Activated T-cell treated with anti-CD3 and anti-CD28 coated beads, Interleukin-2, amount 50 U/mL, for 48 hours (primary cell): ENCODE measurements around the gene KANSL3.
"Not testable (repeated sequence)": the region's sequence is repeated elsewhere in the genome, so short reads cannot be mapped to it uniquely, and the experiment has no call there.

ENCODE experiments used
- DNase-seq, 2 experiments: peaks; one replicate each; pipeline ENCODE4 v3.0.0-alpha.2; 2020

KANSL3 gene

DNA sequence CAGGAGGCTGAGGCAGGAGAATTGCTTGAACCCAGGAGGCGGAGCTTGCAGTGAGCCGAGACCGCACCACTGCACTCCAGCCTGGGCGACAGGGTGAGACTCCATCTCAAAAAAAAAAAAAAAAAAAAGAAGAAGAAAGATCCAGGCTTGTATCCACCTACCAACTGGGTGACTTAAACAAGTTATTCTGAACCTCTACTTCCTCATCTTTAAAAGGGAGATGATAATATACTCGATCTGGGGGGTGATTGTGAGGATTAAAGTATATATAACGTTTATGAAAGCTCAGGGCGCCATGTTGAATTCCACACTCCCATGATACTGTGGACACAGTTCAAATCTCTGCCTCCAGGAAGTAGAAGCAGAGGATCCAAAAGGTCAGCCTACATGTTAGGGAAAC lies 16.7 kb upstream of the KANSL3 start:
- not testable (repeated sequence) for DNase-seq

DNA sequence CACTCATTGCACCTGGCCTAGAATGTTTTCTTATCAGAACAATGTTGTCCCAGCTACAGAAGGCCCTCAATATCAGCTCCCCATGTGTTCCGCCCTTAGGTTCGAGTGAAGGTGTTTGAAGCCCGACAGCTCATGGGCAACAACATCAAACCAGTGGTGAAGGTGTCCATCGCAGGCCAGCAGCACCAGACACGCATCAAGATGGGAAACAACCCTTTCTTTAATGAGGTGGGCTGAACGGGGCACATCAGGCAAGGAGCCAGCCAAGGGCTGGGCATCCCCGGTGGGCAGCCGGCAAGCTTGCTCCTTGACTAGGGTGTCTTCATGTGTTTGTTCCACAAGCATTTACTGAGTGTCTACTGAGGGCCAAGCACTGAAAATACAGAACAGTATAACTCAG lies 13.7 kb upstream of the KANSL3 start:
- no peak for DNase-seq

DNA sequence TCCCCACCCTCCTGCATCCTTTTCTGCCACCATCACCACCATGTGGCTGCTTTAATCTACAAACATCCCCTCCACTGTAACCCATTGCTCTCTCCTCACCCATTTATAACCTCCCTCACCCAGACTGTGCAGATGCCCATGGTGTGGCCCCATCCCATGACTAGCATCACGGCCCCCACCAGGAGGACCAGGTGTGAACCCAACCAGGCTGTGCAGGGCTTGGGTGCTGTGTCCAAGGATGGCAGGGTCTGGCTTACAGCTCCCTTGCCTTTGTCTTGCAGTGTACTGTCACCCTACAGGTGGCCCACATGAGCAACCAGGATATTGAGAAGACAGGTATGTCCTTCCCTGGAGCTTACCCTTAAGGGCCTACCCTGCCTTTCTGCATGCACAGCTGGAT lies 11.2 kb upstream of the KANSL3 start:
- no peak for DNase-seq

DNA sequence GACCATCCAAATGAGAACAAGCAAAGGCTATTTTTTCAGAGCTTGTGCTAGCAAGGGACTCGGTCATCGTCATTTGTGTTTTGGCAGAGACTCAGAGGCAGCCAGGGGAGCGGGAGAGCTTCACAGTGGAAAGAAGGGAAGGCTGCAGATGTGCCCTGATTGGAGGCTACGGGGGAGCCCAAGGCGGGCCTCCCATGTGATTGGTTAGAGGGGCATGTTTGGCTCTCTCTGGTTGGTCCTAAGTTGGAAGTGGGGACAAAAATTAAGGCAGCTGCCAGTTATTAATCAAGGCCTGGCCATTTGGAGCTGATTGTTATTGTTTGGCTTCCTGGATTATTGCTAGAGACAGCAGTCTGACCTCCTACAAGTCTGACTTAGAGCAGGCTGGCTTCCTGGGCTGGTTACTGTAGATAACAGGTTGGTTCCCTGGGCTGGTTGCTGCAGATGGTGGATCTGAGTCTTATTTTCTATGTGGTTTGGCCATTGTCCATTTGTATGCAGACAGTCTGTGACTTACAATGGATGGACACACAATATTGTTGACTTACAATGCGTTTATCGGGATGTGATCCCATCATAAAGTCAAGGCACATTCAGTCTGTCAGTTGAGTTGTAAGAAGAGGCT lies 10.3 kb upstream of the KANSL3 start:
- DNase-seq = no peak

DNA sequence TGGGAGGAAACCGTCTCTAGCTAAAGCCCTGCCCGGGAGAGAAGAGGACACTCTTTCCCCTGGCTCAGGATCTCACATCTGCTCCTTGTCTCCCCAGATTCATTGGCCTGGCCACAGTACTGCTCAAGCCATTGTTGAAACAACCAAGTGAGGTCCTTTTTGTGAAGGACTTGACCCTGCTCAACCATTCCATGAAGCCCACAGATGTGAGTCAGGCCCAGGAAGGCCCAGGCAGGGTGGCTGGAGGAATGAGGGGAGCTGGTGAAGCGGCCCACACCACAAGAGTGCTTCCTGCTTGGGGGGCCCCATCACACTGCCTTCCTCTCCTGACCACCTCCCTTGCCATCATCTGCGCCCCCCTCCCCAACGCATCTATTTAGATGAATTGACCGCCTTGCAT lies 9.6 kb upstream of the KANSL3 start:
- DNase-seq = no peak

DNA sequence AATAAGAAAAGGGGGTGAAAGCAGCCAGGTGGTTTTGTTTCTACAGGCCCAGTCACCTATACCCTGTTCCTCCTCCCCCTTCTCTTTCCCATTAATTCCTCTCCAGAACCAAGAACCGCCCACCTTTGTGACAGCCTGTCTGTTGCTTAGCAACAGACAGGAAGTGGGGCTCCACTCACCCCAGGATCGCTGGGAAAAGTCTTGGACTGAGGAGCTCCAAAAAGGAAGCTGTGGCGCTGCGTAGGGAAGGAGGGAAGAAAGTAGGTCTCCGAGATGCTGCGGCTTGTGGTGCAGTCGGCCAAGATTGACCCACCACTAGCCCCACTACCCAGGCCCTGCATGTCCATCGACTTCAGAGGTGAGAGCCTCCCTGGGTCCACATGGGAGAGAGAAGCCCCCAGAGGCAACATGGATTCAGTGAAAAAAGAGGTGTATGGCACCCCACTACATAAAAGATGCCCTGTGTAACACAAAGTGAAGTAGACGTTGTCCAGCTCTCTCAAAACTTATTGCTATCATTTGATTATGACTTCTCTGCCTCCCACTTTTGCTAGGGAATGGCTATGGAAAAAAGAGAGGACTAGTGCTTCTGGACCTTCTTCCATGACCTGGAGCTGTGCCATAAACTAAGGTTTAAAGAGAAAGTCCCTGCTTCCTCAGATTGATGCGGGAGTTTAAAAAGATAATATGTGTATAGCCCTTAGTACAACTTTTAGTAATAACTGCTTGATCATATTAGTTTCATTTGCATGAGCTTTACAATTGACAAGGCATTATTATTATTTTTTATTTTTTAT lies 4.7 kb upstream of the KANSL3 start, which contains the start of gene FER1L5:
Gene FER1L5 (plus strand): TSS at position 201 of the 797 bp plus-strand sequence. CDS start 73 bp downstream, at position 274.
- no peak for DNase-seq

DNA sequence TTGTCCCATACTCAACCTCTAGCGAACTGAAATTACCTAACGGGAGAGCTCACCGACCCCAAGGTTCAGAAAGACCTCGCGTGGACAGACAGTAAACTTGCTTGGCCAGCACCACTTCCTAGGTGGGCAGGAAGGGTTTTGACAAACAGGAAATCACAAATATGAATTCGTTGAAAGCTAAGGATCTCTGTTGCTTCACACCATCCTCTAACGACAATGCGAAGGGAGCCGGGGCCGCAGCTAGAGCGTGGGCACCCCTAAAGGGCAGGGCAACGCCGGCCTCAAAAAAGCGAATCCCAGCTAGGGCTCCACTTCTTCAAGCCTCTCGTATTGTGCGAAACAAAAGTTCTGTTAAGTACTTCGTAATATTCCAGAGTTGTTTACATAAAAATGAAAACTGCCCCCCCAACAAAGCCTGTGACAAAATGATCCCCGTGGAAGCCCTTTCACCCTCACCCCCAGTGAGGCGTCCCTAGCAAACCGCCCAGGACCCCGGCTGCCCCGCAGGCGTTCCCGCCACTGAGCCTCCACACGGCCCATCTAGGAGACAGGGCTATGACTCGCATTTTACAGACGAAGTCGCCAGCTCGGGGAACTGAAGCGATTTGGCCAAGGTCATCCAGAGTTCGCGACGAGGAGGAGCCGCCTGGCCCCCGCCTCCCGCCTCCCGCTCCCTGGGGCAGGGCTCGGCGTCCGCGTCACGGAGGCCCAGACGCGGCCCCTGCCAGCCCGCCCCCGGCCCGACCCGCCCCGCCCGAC lies 548 bp downstream of the KANSL3 start:
- DNase-seq = peak; percentile 86 to 90

DNA sequence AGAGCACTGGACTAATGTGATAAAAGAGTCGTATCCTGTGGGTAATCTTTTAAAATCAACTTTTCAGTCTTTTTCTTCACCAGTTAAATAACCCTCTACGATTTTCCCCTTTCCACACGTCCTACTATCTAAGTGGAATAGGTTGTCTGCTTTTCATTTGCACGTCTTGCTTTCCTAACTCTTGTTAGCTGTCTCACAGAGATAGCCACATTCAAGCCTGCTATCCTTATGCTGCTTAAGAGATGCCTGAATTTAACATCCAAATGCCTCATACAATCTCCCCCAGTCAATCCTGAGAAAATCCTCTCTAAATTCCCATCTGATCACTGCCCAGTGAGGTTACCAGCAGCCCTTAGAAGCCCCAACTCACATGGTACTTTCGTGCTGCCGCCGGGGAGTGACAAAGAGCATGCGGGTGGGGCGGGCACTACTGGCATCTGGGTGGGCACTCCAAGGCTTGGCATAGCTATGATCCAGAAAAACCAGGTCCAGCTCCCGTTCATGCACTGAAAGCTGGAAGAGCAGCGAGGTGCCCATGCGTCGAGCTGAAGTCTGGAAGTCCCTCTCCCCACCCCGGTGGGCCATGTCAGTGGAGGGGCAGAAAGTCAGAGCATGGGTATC lies 1.5 kb downstream of the KANSL3 start:
- no peak for DNase-seq

DNA sequence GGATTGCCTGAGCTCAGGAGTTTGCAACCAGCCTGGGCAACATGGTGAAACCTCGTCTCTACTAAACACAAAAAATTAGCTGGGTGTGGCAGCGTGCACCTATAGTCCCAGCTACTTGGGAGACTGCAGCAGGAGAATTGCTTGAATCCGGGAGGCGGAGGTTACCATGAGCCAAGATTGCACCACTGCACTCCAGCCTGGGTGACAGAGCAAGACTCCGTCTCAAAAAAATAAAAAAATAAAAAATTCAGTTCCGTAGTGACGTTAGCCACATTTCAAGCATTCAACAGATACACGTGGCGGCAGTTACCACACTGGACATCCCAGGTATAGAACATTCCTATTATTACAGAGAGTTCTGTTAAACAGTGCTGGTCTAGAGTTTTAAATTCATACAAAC lies 4.5 kb downstream of the KANSL3 start:
- no peak for DNase-seq

DNA sequence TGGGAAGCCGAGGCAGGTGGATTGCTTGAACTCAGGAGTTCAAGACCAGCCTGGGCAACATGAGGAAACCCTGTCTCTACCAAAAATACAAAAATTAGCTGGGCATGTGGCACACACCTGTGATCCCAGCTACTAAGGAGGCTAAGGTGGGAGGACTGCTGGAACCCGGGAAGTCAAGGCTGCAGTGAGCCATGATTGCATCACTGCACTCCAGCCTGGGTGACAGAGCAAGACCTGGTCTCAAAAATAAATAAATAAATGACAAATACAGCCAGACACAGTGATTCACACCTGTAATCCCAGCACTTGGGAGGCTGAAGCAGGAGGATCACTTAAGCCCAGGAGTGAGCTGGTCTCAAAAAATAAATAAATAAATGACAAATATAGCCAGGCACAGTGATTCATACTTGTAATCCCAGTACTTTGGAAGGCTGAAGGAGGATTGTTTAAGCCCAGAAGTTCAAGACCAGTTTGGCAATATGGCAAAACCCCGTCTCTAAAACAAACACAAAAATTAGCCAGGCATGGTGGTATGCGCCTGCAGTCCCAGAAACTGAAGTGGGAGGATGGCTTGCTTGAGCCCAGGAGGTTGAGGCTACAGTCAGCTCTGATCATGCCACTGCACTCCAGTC lies 6.2 kb downstream of the KANSL3 start:
- no peak for DNase-seq

DNA sequence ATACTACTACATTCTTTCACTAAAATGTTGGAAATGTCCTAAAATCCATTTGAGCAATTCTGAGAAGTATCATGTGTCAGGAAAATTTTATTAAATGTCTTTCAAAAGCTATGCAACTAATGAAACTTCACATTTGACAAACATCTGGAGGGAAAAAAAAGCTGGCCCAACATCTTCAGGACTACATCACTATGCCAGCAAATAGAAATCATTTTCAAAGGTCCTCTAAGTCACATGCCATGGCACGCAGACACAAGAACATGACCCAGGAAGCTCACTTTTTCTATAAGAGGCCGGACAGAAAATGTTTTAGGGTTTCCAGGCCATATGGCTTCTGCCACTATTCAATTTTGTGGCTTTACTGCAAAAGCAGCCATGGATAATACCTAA lies 11.6 kb downstream of the KANSL3 start:
- no peak for DNase-seq

DNA sequence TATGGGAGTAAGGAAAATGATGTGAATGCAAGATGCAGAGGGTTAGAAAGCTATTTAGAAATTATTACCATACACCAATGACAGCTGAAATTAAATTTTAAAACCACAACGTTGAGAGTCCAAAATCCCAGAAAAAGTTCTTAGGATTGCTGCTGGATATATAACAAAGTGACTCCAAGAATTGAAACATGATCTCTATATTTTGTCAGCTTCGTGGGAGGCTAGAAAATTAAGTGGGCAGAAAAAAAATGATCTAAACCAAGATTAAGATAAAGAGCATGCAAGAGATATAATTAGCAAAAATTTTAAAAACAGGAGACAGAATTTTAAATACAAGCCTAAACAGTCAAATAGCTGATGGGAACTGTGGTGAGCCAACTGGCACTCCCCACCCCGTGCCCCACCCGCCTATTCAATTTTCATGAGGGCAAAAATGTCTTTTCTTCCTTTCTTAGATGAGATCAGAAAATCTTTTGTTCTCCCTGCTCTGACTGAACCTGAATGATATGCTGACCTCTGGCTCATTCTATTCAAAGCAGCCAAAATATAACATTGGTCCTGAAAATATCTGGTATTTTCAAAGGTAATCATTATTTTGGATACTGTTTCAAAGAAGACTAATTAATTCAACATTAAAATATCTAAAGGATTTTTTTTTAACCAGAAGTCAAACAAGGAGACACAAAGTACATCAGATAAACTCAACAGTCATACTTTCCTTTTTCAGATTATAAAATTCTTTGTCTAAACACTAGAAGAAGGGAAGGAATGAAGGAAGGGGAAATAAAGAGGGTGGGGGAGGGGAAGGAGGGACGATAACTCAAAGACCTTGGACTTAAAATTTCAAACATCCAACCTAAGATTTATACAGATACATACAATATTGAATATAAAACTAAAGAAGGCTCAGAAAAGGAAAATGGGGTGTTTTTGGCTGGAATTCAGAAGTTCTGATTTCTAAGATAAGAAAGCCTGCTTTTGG lies 12.2 kb downstream of the KANSL3 start:
- DNase-seq = no peak

DNA sequence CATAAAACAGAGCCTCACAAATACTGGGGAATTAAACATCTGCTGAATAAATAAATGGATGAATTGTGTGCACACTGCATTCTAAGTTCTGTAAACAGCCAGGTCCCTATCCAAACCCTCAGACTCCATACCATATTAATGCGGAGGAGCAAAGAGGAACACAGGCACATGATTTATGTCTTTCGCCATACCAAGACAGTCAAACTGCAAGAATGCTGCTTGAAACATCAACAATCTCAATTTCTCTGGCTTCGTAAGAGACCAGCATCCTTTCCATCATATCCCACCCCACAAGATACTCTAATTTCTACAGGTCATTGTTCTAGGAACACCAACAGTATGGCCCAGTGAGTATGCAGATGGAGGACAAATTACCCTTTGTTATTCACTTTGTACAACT lies 15.0 kb downstream of the KANSL3 start:
- no peak for DNase-seq

DNA sequence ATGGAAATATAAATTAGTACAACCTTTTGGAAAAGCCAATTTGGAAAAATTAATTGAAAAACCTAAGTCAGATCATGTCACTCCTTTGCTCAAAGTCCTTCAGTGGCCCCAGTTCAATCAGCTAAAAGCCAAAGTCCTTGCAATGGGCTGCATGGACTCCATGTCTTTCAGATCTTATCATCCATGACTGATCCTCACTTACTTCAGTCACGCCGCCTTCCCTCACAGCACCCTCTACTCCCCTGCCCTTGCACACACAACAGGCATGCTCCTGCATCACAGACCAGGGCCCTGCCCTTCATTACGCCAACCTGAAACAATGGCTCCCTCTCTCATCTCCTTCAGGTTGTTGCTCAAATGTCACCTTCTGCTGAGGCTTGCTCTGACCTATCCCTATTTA lies 15.6 kb downstream of the KANSL3 start:
- no peak for DNase-seq

DNA sequence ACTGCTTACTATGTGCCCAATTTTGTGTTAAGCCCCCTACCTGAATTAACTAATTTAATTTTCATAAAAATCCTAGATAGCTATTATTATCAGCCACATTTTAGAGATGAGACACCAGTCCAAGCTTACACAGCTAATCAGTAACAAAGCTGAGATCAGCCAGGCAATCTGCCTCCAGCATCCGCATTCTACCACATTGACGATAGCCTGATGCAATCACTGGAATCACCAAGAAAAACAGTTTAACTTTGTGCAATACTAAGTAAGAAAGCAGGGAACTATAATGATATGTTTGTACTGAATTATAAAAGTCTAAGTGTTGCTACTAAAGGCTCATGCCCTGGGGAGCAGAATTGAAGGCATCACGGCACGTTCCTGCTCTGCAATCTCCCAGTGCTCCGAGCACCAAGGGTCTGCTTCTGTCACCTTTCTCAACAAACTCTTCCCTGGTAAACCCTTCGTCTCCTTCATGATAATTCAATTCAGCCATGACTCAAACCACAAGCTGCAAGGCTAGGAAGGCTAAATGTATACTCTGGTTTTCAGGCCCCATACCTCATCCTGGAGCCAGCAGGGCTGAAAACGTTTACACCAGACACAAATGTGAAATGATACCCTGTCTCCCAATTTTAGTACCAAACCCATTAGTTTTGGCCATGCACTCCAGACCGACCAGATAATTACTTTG lies 19.4 kb downstream of the KANSL3 start:
- DNase-seq = no peak

DNA sequence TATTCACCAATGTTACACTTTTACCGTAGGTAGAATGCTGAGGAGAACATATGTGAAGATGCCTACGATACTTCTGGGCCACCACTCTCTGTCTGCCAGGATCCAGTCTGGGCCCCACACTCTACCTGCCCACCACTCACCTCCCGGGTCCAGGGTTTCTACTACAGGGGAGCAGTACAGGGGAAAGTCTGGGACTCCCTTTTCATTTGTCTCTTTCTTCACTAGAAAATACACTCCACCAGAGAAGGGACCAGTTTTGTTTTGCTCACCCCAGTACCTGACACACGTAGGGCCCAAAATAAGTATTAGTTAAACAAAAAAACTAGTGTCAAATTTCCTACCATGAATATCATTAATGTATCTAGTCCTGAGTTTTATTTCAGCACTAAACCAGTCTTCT lies 21.1 kb downstream of the KANSL3 start:
- DNase-seq = no peak

DNA sequence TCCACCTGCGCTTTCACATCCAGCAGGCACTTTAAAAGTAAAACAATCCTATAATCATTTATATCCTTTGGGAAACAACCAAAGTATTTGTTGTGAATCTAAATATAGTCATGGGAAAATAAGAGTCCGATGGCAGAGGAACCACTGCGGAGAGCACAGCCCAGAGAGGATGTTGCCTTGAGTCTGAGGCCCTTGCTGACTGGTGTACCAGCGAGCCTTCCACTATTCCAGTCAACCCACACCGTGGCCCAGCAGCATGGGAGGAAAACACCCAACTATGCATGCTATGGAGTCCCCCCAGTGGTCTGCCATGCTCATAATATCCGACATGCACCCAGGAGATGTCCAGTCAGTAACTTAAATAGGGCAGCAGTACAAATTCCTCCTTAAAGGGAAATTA lies 21.6 kb downstream of the KANSL3 start:
- DNase-seq = no peak

DNA sequence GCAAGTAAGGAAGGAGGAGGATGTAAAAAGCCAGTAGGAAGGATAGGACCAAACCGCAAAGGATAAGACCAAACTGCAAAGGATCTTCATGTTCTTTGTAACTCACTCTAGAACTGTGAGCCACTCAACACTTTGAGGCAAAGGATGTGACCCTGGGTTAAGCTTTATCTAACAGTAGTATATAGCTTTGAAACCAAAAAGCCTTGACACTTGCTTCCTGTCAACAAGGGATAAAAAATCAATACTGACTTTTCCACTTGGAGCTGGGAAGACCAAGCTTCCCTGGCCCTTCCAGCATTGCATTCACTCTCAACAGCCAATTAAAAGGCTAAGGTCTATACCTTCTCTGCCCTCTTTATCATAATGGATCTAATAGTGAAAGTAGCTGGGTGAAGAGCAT lies 22.0 kb downstream of the KANSL3 start:
- DNase-seq = no peak

DNA sequence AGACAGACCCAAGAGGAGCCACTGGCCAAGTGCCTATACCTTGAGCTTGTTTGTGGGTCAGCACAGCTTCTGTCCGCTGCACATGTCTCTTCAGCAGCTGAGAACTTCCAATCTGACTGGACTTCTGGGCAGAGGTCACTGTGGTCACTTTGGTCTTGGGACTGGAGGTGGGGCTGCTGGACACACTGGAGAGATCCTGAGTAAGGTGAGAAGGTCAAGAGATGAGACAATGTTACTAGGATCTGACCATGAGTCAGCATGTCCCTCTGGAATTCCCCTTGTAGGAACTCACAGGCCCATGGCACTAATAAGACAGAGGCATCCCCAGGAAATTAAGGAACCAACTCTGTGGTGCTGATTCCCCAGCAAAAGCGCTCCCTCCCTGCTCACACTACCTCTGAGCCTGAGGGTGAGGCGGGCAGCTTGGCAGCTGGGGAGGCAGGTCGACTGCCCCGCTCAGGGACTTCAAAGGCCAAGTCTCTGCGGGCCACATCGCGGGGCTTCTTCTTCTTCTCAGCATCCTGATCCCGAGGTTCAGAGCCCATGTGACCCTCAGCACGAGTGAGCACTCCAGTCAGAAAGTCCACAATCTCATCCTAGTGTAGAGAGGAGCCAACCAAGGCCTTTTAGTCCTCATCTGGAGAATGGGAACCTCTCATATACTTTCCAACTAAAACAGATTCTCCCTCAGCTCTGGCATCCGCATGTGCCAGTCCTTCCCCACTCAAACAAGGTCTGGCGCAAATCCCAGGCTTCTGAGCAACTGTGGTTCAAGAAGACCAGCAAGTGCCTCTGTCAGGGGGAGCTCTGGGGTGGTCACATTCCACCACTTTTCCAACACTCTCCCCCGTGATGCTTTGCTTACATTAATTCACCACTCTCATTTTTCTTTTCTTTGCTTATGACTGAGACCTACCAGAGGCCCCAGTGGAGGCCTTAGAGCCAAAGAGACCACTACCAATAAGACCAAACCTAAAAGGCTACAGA lies 29.4 kb downstream of the KANSL3 start:
- no peak for DNase-seq

DNA sequence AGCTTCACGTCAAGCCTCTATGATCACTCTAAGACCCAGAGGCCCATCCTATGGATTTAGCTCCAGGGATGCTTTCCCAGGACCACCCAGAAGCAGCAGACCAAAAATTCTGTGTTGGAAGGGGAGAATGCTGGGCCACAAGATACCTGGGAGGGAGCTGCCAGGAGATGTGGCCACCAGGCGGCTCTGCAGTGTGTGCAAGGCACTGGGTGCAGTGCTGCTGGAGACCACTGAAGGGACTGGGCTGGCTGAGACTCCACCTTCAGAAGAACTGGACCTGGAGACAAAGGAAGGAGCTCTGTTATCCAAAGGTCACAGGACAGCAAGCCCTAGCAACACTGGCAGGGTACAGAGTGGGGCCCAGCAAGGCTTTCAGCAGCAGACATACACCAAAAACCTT lies 34.0 kb downstream of the KANSL3 start:
- no peak for DNase-seq
